GM21381 (cell line): ENCODE measurements around the gene MSRB1.

ENCODE experiments used
- ATAC-seq: cut with Tn5 transposase; IDR thresholded peaks from one replicate; pipeline ENCODE4 v1.9.1; 2021; ENCODE audit warnings: mild to moderate bottlenecking, moderate library complexity; ENCODE audit not compliant: unreplicated experiment

The MSRB1 gene, protein sequence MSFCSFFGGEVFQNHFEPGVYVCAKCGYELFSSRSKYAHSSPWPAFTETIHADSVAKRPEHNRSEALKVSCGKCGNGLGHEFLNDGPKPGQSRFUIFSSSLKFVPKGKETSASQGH

GRCh38 chr16:1942810-1943726, at the start of gene MSRB1:
Gene MSRB1, minus strand, starts transcription at chr16:1943199. Its CDS starts 43 bp downstream, at chr16:1943156.
- peak; percentile 91 for ATAC-seq

GRCh38 chr16:1991948-1992703, 49.1 kb upstream of the MSRB1 start:
- ATAC-seq = peak; percentile 45

DNA sequence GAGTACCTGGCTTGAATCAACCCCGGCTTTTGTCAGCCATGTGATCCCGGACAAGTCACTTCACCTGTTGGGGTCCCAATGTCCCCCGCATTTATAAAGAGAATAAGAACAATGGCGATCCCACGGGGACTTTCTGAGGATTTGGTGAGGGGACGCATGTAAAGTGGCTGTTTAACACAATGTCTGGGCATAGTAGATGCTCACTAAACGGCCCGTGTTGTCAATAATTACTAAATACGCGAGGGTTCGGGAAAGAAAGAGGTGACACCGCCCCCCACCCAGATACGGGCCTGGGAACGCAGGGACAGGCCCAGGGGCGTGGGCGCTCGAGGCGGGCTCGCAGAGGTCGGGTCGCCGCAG, 48.6 kb upstream of the MSRB1 start:
- ATAC-seq = no peak

- peak; percentile 39 for ATAC-seq
These were observed 48.1 kb upstream of the MSRB1 start for GRCh38 chr16:1991135-1991551.

- no peak for ATAC-seq
These were observed 47.5 kb upstream of the MSRB1 start for GRCh38 chr16:1990351-1991134.

GRCh38 chr16:1990101-1990350, 47.0 kb upstream of the MSRB1 start:
- ATAC-seq = no peak

DNA sequence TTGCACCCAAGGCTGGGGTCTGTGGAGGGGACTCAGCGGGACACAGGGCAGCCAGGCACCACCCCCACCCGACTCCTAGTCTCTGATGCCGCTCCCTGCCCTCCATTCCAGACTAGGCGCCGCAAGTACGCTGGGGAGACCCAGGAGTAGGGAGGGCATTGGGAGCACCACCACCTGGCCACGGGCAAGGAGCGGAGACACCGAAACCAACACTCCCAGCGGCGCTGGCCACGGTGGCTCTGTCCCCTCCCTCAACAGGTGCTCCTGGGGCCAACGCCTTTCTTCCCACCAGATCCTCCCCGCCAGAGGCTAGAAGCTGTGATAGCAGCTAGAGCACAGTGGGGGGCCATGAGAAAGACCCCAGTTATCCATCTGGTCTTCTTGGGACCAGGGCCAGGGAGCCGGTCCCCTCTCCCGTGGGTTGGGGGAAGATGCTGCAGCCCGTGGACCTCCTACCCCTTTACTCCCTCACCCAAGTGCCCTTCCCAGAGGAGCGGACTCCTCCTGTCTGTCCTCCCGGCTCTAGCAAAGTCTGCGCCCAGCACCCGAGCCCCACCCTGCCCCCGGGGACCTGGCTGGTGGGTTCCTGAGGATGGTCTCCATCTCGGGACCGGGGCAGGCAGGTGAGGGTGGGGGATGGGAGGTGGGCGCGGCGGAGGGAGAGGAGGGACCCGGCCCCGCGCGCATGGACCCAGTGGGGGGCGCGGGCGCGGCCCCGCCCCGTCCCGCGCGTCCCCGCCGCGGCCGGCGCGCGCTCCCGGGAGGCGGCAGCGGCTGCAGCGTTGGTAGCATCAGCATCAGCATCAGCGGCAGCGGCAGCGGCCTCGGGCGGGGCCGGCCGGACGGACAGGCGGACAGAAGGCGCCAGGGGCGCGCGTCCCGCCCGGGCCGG, 46.5 kb upstream of the MSRB1 start, which contains the start of gene SYNGR3:
Gene SYNGR3, plus strand, starts transcription at position 762 of the 892 bp plus-strand sequence. CDS start 133 bp downstream, outside the sequence.
- no peak for ATAC-seq

GRCh38 chr16:1987198-1987597, 44.2 kb upstream of the MSRB1 start:
- no peak for ATAC-seq

- ATAC-seq = no peak
These were observed 42.6 kb upstream of the MSRB1 start for GRCh38 chr16:1985466-1986150.

GRCh38 chr16:1984347-1985225, 41.6 kb upstream of the MSRB1 start:
- ATAC-seq = peak; percentile 3

- peak; percentile 82 for ATAC-seq
These were observed 40.7 kb upstream of the MSRB1 start, which contains the start of gene GFER for GRCh38 chr16:1983544-1984346. Gene GFER, plus strand, starts transcription at chr16:1984193. Its CDS starts 26 bp downstream, at chr16:1984219.

DNA sequence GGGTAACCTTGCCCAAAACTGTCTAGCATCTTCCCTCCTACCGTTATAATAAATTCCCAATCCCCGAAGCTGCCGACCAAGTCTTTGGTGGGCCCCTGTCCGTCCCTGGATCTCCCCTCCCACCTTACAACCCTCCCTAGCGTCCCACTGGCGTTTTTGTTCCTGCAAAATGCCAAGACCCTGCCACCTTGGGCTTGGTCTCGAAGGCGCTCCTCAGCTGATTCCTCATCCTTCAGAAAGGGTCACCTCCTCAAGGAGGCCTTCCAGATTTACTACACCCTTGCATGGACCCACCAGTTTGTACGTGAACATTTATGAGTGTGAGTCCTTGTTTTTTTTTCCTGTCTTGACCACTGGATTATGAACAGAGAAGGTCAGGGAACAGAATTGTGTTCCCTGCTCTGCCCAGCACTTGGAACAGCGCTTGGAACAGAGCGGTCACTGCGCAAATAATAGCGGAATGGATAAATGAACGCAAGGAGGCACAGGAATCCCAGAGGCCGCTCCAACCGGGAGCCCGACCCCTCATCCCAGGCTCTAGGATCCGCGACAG, 40.1 kb upstream of the MSRB1 start:
- ATAC-seq = no peak

DNA sequence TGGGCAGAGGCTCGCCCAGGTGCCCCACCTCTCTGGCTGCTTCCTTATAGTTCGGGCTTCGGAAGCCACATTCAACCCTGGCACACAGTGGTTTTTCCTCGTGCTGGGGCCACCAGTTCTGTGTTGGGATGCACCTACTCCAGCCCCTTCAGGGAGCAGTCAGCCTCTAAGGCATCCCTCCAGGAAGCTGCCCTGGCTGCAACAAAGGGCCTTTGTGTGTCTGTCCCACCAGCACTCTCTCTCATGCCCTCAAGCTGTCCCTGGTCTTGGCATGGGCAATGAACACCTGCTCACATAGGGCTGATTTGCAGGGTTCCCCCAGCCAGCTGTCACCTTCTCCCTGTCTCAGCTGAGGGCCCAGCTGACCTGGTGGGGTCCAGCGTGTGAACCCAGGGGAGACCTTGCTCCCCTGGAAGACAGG, 39.0 kb upstream of the MSRB1 start:
- ATAC-seq = no peak

- no peak for ATAC-seq
These were observed 38.4 kb upstream of the MSRB1 start, which contains the start of gene NOXO1 for GRCh38 chr16:1981398-1981836. Gene NOXO1, minus strand, starts transcription at chr16:1981469. Its CDS starts 290 bp downstream, at chr16:1981179.

- ATAC-seq = no peak
These were observed 37.7 kb upstream of the MSRB1 start for GRCh38 chr16:1980770-1981087.

- ATAC-seq = no peak
These were observed 37.2 kb upstream of the MSRB1 start for GRCh38 chr16:1980030-1980769.
